Measurements from ENCODE around the gene CTNNA3. TPM values are rescaled to one million over a fixed set of nuclear protein-coding genes. Genes with fewer than 3 reads are reported as not detected.

CTNNA3 gene
- total RNA-seq, 1 donor from 2014 or later, result under 0.01 TPM

GRCh38 chr10:66982053-66982420 is 714.0 kb downstream of the CTNNA3 start:
- no peak for DNase-seq (ENCODE audit: low spot score in 2 of 2)
- H3K9me3 ChIP-seq, result no peaks in the 10 kb centered on the region
- no peaks in the 10 kb centered on the region for H3K27me3 ChIP-seq
- no peaks in the 10 kb centered on the region for H3K4me1 ChIP-seq
- no peak overlapping the region for H3K27ac ChIP-seq
- intact Hi-C loops (cut with DNase I), result no loop called here
- H3K36me3 ChIP-seq, result no peaks in the 10 kb centered on the region
- H3K4me3 ChIP-seq, result no peak overlapping the region
- TF ChIP-seq, protein P1, sequence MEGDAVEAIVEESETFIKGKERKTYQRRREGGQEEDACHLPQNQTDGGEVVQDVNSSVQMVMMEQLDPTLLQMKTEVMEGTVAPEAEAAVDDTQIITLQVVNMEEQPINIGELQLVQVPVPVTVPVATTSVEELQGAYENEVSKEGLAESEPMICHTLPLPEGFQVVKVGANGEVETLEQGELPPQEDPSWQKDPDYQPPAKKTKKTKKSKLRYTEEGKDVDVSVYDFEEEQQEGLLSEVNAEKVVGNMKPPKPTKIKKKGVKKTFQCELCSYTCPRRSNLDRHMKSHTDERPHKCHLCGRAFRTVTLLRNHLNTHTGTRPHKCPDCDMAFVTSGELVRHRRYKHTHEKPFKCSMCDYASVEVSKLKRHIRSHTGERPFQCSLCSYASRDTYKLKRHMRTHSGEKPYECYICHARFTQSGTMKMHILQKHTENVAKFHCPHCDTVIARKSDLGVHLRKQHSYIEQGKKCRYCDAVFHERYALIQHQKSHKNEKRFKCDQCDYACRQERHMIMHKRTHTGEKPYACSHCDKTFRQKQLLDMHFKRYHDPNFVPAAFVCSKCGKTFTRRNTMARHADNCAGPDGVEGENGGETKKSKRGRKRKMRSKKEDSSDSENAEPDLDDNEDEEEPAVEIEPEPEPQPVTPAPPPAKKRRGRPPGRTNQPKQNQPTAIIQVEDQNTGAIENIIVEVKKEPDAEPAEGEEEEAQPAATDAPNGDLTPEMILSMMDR (IDR thresholded peaks at IDR 0.05), result no peak

GRCh38 chr10:66981361-66982052 is 714.5 kb downstream of the CTNNA3 start:
- H3K4me3 ChIP-seq, result no peak overlapping the region
- TF ChIP-seq, protein P1 (IDR thresholded peaks at IDR 0.05), result no peak

GRCh38 chr10:66980246-66980815 is 715.7 kb downstream of the CTNNA3 start:
- TF ChIP-seq, protein P1 (IDR thresholded peaks at IDR 0.05), result no peak
- no peak overlapping the region for H3K4me3 ChIP-seq
- H3K27ac ChIP-seq, result no peak overlapping the region
- intact Hi-C loops (cut with DNase I), result no loop called here
- H3K36me3 ChIP-seq, result no peaks in the 10 kb centered on the region
- no peaks in the 10 kb centered on the region for H3K4me1 ChIP-seq
- no peaks in the 10 kb centered on the region for H3K9me3 ChIP-seq
- no peak for DNase-seq (ENCODE audit: low spot score in 2 of 2)
- no peaks in the 10 kb centered on the region for H3K27me3 ChIP-seq

More at GRCh38 chr10:66981361-66982052, 714.5 kb downstream of the CTNNA3 start:
- no peak for DNase-seq (ENCODE audit: low spot score in 2 of 2)
- H3K4me1 ChIP-seq, result no peaks in the 10 kb centered on the region
- no peaks in the 10 kb centered on the region for H3K27me3 ChIP-seq
- H3K9me3 ChIP-seq, result no peaks in the 10 kb centered on the region
- H3K36me3 ChIP-seq, result no peaks in the 10 kb centered on the region
- intact Hi-C loops (cut with DNase I), result no loop called here
- no peak overlapping the region for H3K27ac ChIP-seq

GRCh38 chr10:66964946-66965345 is 731.0 kb downstream of the CTNNA3 start:
- H3K4me3 ChIP-seq, result no peak overlapping the region

DNA sequence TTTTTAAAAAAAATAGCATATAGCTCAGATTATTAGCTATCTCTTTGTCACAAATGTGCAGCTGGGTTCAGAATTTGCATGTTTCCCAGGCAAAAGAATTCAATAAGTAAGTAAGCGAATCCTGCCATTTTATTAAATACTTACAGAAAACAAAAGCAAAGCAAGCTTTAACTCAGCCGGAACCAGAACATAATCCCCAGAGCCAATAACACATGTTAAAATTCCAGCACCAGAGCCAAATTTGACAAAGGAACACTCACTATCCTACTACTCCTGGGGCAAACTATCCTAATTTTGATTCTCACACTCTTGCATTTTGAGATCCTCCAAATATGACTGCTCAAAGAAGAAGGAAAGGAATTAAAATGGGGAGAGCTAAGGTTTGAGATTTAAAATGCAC is 737.5 kb downstream of the CTNNA3 start:
- TF ChIP-seq, protein P1 (IDR thresholded peaks at IDR 0.05), result no peak
- no peak for DNase-seq (ENCODE audit: low spot score in 2 of 2)
- no peaks in the 10 kb centered on the region for H3K27me3 ChIP-seq
- H3K4me3 ChIP-seq, result no peak overlapping the region
- intact Hi-C loops (cut with DNase I), result no loop called here
- H3K4me1 ChIP-seq, result no peaks in the 10 kb centered on the region
- H3K9me3 ChIP-seq, result no peaks in the 10 kb centered on the region
- H3K27ac ChIP-seq, result no peak overlapping the region
- H3K36me3 ChIP-seq, result no peaks in the 10 kb centered on the region

More at GRCh38 chr10:66964946-66965345, 731.0 kb downstream of the CTNNA3 start:
- TF ChIP-seq, protein P1 (IDR thresholded peaks at IDR 0.05), result no peak
- Histone ChIP-seq H3K27me3 (no peaks in the 10 kb centered on the region), H3K9me3 (no peaks in the 10 kb centered on the region), H3K27ac (no peak overlapping the region), H3K36me3 (no peaks in the 10 kb centered on the region), H3K4me1 (no peaks in the 10 kb centered on the region)
- intact Hi-C loops (cut with DNase I), result no loop called here
- DNase-seq (ENCODE audit: low spot score in 2 of 2), result no peak

All from ascending aorta (tissue), 2 donors.